PFSK-1 (cell line): ENCODE data around the gene ABCC4.

Source experiments
- POLR2AphosphoS5 ChIP-seq: IDR thresholded peaks from 2 replicates; pipeline ENCODE4 v1.6.1; 2012; ENCODE audit warnings: low read depth, mild to moderate bottlenecking, control low read depth, low read length, moderate library complexity
- SIN3A ChIP-seq: IDR thresholded peaks from 2 replicates; pipeline ENCODE4 v1.6.1; 2012; ENCODE audit warnings: mild to moderate bottlenecking, low read length, moderate library complexity, borderline replicate concordance; ENCODE audit not compliant: insufficient read depth

- TF ChIP-seq SIN3A (no peak), POLR2AphosphoS5 (no peak)
Measured at GRCh38 chr13:95159458-95159857, 141.8 kb downstream of the ABCC4 start.
